Ovary (tissue), 3 donors: ENCODE measurements around the gene SLC22A12.

Source experiments
- CTCF ChIP-seq, 3 donors: fragments of 450-650 bp in 2 of 3; fragments of 200-600 bp in 1 of 3; IDR thresholded peaks; one replicate each; pipeline versions ENCODE4 v1.5.1 to v1.8.0; 2016 to 2022; ENCODE audit warnings: antibody characterized with exemption in 3 of 3, mild to moderate bottlenecking in 1 of 3
- POLR2A ChIP-seq: fragments of 450-650 bp; IDR thresholded peaks from one replicate; pipeline ENCODE4 v1.6.1; 2017; ENCODE audit warnings: antibody characterized with exemption, mild to moderate bottlenecking, moderate library complexity
- donor health status: DM: no; HTN: no; CAD: no.

DNA sequence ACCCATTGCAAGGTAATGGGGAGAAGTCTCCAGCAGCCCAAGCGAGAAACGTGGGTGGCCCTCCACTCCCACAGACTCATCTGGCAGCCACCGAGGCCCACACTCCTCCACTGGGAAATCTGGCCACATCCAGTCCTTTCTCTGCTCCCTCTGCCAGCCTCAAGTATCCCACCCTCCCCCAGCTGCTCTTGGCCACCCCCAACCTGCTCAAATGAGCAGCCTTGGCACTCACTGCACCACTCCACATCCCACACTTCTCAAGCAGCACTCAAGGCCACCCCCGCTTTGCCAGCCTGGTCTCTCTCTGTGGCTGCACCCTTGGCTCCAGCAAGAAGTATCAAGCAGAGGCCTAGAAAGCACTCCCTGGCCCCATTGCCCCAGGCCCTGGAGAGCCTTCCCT lies 28.2 kb downstream of the SLC22A12 start:
- no peak for TF ChIP-seq CTCF (IDR thresholded peaks at IDR 0.05)
- TF ChIP-seq POLR2A: no peak
